ENCODE results near the gene ASIC3.

ASIC3 gene

DNA sequence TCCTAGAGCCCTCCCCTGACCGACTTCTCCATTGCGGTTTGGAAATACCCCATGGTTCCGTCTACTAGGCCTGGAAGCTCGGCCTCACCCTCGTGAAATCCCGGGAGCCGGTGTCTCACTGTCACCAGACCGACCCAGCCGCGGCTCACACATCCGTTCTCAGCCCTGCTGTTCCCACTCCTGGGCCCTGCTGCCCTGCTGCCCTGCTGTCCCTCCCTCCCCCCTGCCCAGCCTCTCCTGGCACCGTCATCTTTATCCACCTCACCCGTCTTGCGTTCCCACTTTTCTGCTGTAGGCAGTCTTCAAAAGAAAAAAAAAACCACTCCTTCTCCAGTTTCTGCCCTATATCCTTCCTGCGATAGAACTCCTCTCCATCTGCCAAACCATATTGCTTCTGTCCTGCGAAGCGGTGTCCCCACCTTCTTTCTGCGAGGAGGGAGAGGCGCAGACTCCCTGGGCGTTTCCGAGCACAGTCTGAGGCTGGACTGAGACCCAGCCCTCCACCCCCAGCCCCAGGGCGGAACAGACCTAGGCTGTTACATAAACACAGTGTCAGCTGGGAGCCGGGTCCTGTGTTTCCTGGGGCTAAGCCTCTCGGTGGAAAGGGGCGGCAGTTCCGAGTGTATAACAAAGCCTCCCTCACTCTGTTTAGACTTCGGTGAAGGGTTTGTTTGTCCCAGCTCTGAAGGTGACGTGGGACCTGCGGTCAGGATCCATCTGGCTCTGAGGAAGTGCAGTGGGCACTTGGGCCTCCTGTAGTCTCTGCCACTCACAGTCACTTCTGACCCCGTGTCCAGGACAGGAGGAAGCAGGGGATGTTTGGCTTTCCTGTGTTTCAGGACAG, 40.7 kb downstream of the ASIC3 start:
- DNase-seq = no peak

DNA sequence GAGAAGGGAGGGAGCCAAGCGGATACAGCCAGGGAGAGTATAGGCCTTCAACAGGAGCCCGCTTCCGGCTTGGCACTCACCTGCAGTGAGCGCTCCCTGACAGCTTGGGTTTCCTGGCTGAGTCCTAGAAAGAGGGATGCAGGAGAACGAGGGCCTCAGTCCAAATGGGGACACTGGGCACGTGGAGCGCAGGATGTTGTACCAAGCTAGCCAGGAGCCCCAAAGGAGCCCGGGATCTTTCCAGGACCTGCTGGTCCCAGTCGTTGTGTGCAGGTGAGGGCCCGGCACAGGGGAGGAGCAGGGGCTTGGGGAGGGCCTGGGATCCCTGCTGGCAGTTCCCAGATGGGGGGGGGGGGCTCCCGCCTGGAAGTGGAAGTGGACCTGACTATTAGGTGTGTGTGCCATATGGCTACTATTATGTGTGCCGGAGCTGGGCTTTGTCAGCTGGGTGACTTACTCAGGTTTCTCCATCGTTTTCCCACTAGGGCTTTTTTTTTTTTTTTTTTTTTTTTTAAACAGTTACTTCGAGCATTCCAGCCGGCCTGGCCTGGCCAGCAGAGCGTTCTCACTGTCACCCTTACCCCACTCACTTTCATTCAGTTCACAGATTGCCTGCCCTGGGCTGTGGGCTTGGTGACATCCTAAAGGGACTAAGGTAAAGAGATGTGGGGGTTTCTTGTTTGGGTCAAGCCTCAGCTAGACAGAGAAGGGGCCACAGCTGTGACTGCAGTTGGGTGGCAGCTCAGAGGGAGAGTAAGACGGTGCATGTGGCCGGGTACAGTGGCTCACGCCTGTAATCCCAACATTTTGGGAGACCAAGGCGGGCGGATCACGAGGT, 41.8 kb downstream of the ASIC3 start:
- DNase-seq = no peak

DNA sequence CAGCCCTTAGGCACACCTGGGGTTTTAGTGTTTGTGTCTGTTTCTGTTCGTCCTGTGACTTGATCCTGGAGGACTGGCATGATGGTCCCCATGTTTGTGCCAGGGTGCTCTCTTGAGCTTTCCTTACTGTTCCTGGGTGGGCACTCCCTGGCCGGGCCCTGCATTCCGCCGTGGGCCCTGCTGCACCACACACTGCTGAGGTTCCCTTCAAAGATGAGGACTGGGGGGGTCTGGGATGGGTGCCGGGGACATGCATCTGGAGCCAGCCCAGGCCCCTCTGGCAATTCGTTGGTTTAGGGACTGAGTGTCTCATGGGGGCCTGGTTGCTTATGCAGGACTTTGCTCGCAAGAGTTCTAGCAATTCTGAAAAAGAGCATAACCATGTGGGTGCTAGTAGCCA, 42.7 kb downstream of the ASIC3 start:
- DNase-seq = no peak

DNA sequence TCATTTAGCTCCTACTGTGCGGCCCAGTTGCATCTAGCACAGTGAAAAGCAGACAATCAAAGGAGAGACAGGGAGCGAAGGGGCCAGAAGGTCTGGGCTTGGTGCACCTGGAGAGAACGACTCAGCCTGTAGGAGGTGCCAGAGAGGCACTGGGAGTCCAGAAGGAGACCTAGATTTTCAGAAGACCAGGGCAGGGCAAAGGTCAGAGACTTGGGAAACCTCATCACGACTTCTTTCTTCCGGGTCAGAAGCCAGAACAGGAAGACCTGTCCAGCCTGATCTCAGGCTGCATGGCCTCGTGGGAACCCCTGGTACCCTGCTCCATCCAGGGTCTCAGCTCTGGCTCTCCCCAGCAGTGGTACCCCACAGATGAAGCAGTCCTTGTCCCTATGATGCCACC, 43.1 kb downstream of the ASIC3 start:
- DNase-seq = no peak

DNA sequence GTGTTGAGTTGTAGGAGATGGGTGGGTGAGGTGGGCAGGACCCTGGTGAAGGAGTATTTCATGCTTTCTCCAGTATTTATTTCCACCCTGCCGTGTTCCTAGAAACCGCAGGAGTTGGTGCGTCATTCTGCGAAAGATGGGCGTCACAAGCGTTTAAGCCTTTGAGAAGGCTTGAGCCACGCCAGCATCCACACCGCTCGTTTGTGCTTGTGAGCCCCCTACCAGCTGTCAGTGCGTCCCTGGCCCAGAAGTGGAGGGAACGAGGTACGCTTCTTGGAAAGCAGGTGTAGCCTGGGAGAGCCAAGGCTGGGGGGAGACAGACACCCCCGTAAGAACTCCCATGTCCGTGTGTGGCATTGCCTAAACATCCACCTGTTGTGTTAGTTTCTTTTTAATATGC, 43.7 kb downstream of the ASIC3 start:
- DNase-seq = no peak

DNA sequence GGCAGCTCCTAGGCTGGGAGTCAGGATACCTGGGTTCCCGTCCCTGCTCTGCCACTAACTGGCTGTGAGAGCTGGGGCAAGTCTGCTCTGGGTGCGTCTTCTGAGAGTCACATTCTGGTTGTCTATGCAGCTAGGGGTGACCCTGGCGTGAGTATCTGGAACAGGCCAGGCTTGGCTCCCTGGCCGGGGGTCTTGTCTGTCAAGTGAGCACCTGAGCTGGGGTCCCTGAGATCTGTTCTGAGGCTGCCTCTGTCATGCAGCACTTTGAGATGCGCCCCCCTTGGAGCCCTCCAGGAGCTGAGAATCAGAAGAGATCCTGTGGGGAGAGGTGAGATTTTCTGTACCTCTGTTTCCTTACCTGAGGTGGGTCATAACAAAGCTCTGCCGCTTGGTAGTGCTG, 45.4 kb downstream of the ASIC3 start:
- no peak for DNase-seq

GRCh38 chr7:151094675-151095074, 46.3 kb downstream of the ASIC3 start:
- DNase-seq = no peak

GRCh38 chr7:151095123-151095797, 46.9 kb downstream of the ASIC3 start:
- DNase-seq = no peak

- DNase-seq = no peak
These were observed 47.6 kb downstream of the ASIC3 start for GRCh38 chr7:151095828-151096475.

- DNase-seq = no peak
These were observed 51.3 kb downstream of the ASIC3 start for GRCh38 chr7:151099486-151100211.

- no peak for DNase-seq
These were observed 52.6 kb downstream of the ASIC3 start for GRCh38 chr7:151100921-151101320.

DNA sequence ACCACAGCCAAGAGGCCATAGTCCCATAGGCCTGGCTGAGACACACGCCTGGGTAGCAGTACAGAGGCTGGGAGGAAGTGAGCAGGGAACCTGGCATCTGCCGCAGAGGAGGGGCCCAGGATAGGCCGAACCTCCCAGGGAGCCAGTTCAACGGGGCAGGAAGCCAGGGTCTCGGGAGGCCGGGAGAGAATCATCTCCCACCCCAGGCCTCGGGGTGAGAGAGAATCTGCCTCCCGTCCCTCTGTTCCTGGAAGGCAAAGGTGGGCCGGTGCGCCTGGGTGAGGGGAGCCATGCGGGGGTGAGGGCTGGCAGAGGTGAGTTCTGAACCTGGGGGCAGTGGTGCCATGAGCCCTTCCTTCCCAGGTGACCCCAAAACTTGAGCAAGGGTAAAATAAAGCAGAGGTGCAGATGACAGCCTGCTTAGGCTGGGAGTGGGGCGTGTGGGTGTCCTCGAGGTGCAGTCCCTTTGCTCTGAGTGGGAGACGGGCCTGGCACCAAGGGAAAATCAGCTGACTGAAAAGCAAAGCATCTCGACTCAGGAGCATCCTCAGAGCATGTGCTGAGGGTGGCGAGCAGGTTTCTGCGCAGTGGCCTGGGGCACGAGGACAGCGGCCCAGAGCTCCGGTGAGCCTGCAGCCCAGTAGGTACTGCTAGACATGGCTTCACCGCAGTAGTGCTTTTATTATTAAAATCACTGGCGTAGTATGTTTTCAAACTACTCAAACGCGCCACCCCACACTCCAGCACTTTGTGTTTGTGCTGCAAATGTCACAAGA, 53.5 kb downstream of the ASIC3 start:
- DNase-seq = no peak
